ENCODE data around the gene ZXDC. TPM values are rescaled to one million over a fixed set of nuclear protein-coding genes. Genes with fewer than 3 reads are reported as not detected.

ZXDC gene
- total RNA-seq, 1 experiment from 2014 or later, result 33.3 TPM

- DNase-seq (ENCODE audit: low read depth, low spot score) (no peak), ATAC-seq (no peak)
- in situ Hi-C loops (cut with HindIII; ENCODE audit: low pct_unique_long_range_greater_than_20kb, low sequenced_read_pairs) (no loop called here), intact Hi-C loops (cut with micrococcal nuclease; ENCODE audit: unreplicated experiment) (no loop called here)
- Histone ChIP-seq H3K27ac (ENCODE audit: low read length) (no peak overlapping the region), H3K36me3 (ENCODE audit: control insufficient read depth, insufficient read depth, low read length) (no peaks in the 10 kb centered on the region), H3K27me3 (ENCODE audit: control insufficient read depth, insufficient read depth, low read length) (no peaks in the 10 kb centered on the region), H3K9me3 (ENCODE audit: control insufficient read depth, insufficient read depth, low read depth, low read length) (peaks cover 10% of the 10 kb centered on the region; the same call in 1 of the 2 replicates), H3K4me1 (ENCODE audit: control insufficient read depth, insufficient read depth, low read length) (no peaks in the 10 kb centered on the region), H3K4me3 (ENCODE audit: low read depth in 2 of 2, low read length in 2 of 2) (no peak overlapping the region)
- ChIA-PET POLR2A (no interaction called here), CTCF (no interaction called here)
- BruUV-seq (replicated peaks), result no TSS peak
- TF ChIP-seq POLR2AphosphoS5 (IDR thresholded peaks at IDR 0.05; ENCODE audit: low read depth, low read length) (no peak), REST (IDR thresholded peaks at IDR 0.05; ENCODE audit: insufficient read depth in 1 of 2, low read depth in 2 of 2, low read length in 1 of 2) (no peak), SIN3A (IDR thresholded peaks at IDR 0.05; ENCODE audit: borderline replicate concordance, insufficient read depth, low read depth, low read length) (no peak), TCF7L2 (IDR thresholded peaks at IDR 0.05; ENCODE audit: low read depth, low read length) (no peak), CTCF (IDR thresholded peaks at IDR 0.05) (no peak)
These were observed 50.9 kb downstream of the ZXDC start for GRCh38 chr3:126424751-126425150.

- intact Hi-C loops (cut with micrococcal nuclease; ENCODE audit: unreplicated experiment), result no loop called here
- ChIA-PET POLR2A (no interaction called here), CTCF (no interaction called here)
- in situ Hi-C loops (cut with HindIII; ENCODE audit: low pct_unique_long_range_greater_than_20kb, low sequenced_read_pairs), result no loop called here
- peaks cover 10% of the 10 kb centered on the region; the same call in 1 of the 2 replicates for H3K9me3 ChIP-seq (ENCODE audit: control insufficient read depth, insufficient read depth, low read depth, low read length)
- H3K4me1 ChIP-seq (ENCODE audit: control insufficient read depth, insufficient read depth, low read length), result no peaks in the 10 kb centered on the region
- no peaks in the 10 kb centered on the region for H3K36me3 ChIP-seq (ENCODE audit: control insufficient read depth, insufficient read depth, low read length)
- BruUV-seq (replicated peaks), result no TSS peak
- no peak for TF ChIP-seq POLR2AphosphoS5 (IDR thresholded peaks at IDR 0.05; ENCODE audit: low read depth, low read length)
- no peak for TF ChIP-seq SIN3A (IDR thresholded peaks at IDR 0.05; ENCODE audit: borderline replicate concordance, insufficient read depth, low read depth, low read length)
- TF ChIP-seq TCF7L2 (IDR thresholded peaks at IDR 0.05; ENCODE audit: low read depth, low read length), result no peak
- TF ChIP-seq REST (IDR thresholded peaks at IDR 0.05; ENCODE audit: insufficient read depth in 1 of 2, low read depth in 2 of 2, low read length in 1 of 2), result no peak
- TF ChIP-seq CTCF (IDR thresholded peaks at IDR 0.05), result no peak
- H3K27me3 ChIP-seq (ENCODE audit: control insufficient read depth, insufficient read depth, low read length), result no peaks in the 10 kb centered on the region
- no peak overlapping the region for H3K27ac ChIP-seq (ENCODE audit: low read length)
- no peak for ATAC-seq
- no peak overlapping the region for H3K4me3 ChIP-seq (ENCODE audit: low read depth in 2 of 2, low read length in 2 of 2)
- no peak for DNase-seq (ENCODE audit: low read depth, low spot score)
These were observed 51.5 kb downstream of the ZXDC start for GRCh38 chr3:126424039-126424717.

Data from Panc1 (cell line).